ENCODE measurements around the gene TSPEAR. TPM values are rescaled to one million over a fixed set of nuclear protein-coding genes. Genes with fewer than 3 reads are reported as not detected.

The TSPEAR gene
- total RNA-seq, 1 experiment from 2014 or later: not detected

DNA sequence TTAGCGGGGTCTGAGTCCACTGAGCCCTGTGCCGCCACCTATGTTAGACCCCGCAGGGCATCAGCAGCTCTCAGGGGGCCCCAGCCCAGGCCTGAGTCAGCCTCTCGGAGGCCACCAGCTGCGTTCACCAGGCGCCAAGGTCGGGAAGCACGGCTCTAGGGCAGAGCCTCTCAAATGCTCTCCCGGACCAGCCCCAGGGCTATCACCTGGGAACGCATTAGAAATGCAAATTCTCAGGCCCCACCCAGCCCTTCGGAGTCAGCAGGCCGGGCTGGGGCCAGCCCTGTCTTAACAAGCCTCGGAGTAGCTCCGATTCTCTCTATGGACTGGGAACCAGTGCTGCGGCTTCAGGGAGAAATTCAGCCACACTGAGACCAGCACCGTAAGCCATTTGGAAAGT is 37.2 kb upstream of the TSPEAR start:
- DNase-seq (ENCODE audit: low read depth): no peak
- in situ Hi-C loops (cut with HindIII; ENCODE audit: low pct_unique_long_range_greater_than_20kb, low sequenced_read_pairs): no loop called here

DNA sequence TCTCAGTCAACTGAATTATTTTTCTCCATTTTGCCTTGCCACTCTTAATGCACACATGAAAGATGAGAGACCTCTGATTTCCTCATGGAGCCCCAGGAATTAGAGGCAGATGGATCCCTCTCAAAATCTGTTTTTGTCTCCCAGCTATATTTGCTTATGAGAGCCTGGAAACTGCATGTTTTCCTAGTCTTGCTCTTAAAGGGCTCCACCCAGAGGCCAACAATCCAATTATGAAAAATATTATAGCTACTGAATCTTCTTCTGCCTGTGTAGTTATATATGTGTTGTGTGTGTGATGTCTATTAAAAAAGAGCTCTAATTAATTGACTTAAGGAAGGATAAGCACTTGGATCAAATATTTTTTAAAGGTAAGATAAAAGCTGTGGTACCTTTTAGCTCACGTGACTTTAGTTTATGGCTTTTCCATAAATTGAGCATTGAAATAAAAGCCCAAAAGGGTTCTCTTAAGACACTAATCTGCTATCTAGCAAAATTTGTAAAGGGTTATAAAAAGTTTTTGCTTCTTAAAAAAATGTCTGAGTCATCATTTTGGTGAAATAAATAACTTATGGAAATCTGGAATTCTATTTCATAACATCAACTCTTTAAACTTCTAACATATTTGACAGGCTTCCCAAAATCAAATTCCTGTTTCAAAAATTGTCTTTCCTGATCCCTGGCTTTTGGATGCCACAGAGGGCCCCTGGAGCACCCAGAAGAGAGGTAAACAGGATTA is 31.2 kb upstream of the TSPEAR start:
- in situ Hi-C loops (cut with HindIII; ENCODE audit: low pct_unique_long_range_greater_than_20kb, low sequenced_read_pairs): no loop called here

DNA sequence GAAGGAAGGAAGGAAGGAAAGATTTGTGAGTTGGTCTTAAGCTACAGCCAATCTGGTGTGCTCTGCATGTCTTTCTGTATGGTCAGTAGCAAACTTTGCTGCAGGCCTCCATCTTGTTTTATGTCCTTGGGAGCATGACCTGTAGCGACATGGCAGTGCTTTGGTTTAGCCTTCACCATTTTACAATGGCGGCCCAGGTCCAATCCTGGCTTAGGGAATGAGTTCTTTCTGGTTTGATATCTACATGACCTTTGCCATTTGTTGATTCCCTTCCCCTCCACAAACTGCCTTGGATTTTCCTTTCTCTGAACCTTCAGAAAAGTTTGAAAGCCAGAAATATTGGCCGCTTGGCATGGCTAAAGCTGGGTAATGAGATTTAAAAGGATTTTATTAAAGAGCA is 30.5 kb upstream of the TSPEAR start:
- in situ Hi-C loops (cut with HindIII; ENCODE audit: low pct_unique_long_range_greater_than_20kb, low sequenced_read_pairs): no loop called here
- DNase-seq (ENCODE audit: low read depth): no peak

More for the DNA sequence above, 31.2 kb upstream of the TSPEAR start:
- DNase-seq (ENCODE audit: low read depth): no peak

DNA sequence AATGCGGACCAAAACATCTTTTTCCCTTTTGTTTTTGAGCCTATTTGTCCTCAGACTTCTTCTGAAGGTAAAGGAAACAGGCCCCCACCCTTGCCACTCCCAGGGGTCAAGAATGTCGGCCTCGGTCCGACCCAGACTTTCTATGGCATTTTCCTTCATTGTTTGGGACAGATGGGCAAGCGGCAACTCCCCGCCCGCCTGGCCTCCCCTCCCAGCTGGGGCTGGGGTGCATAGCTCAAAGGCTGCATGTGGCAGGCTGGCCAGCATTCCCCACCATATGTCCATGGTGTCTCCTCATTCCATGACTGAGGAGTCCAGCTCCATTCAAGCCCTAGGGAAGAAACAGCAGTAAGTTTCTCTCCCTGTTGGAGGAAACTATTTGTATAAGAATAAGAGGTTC is 29.4 kb upstream of the TSPEAR start:
- in situ Hi-C loops (cut with HindIII; ENCODE audit: low pct_unique_long_range_greater_than_20kb, low sequenced_read_pairs): no loop called here
- no peak for DNase-seq (ENCODE audit: low read depth)

DNA sequence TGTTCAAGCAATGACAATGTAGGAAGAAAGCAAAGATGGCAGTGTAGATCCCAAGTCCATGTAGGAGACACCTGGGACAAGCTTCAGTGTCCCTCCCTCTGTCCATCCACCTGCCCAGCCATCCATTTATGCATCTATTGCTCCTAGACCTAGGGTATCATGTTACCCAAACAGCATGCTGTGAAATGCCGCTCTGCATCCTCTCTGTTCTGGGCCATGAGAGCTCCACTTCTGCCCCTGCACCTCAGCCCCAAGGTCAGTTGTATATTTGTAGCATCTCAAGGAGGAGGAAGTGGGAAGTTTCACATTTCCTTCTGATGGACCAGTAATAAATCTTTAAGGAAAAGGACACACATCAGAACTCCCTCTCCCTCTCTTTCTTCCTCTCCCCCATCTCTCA is 27.9 kb upstream of the TSPEAR start:
- in situ Hi-C loops (cut with HindIII; ENCODE audit: low pct_unique_long_range_greater_than_20kb, low sequenced_read_pairs): no loop called here
- no peak for DNase-seq (ENCODE audit: low read depth)

DNA sequence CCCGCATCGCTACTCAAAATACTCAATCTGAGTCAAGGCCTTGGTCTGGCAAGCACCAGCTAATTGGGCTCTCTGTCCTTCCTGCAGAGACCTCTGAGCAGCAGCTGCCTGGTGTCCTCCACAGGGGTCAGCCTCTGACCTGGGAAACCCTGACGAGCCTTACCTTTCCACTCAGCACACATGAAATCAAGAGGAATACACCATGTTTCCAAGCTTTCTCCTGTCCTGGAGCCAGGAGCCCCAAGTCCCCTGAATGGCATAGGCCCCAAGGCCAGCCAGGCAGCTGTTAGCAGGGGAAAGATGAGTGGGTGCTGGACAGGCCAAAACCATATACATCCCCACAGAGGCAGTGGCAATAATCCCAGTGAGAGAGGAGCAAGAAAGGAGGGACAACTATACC is 27.2 kb upstream of the TSPEAR start:
- in situ Hi-C loops (cut with HindIII; ENCODE audit: low pct_unique_long_range_greater_than_20kb, low sequenced_read_pairs): no loop called here
- DNase-seq (ENCODE audit: low read depth): no peak

DNA sequence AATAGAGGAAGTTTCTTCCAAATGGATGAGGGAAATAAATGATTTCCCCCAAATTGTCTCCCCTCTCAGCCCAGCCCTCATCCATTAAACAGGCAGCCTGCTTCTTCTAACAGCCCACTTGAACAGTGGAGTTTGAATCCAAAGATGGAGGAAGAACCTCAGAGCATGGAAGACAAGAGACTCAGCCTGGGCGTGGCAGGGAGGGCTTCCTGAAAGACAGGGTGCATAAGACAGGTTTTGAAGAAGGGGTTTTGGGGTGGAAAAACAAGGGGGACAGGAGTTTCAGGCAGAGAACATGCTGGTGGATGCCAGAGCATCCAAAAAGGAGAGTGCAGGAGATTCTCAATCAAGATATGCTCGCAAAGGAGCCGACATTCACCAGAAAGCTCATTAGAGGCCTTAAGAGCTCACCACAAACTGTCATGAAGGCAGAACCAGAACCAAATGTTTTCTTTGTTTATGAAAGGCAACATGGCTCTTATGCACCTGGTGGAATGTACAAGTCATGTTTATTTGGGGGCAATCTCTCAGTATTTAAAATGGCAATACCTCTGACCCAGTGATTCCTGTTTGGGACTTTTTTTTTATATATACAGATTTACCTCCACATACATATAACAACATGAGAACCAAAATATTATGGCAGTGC is 26.5 kb upstream of the TSPEAR start:
- DNase-seq (ENCODE audit: low read depth): no peak
- in situ Hi-C loops (cut with HindIII; ENCODE audit: low pct_unique_long_range_greater_than_20kb, low sequenced_read_pairs): no loop called here

DNA sequence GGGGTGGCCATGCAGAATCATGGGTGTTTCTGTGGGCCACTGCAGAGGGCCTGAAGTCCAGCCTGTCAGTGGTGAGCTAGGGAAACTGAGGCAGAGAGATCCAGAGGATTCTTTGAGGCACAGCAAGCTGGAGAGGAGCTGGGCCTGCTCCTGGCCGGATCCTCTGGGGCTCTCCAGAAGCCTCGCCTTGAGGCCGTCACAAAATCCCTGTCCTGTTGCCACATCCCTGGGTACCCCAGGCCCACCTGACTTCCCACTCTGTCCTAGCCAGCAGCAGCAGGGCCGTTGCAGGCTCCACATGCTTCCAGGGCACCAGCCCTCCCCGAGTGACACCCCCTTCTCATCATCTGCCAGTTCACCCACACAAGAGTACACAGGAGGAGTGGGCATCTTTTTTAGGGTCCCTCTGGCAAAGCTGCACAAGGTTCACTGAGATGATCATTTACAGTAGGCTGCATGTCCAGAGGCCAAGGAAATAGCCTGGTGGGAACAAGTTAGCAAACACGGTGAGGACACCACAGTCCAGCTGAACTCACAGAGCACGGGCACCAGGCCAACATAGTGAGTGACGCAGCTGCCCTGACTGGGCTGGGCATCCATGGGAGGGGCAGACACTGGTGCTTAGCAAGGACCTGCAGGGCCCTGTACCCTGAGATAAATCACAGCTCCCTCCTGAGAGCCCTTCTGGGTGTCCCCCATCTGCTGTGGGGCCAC is 25.1 kb upstream of the TSPEAR start:
- in situ Hi-C loops (cut with HindIII; ENCODE audit: low pct_unique_long_range_greater_than_20kb, low sequenced_read_pairs): no loop called here
- peak; percentile 78 for DNase-seq (ENCODE audit: low read depth)

DNA sequence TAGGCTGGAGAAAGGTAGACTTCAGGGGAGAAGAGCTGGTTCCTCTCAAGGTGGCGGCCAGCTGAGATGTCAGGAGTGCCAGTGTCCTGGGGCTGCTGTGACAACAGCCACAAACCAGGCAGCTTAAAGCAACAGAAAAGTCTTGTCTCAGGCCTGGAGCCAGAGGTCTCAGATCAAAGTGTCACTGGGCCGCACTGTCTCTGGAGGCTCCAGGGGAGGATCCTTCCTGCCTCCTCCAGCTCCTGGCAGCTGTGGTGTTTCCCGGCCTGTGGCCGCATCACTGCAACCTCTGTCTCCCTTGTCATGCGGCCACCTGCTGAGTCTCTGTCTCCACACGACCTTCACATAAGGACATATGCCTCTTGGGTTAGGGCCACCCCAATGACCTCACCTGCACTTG is 24.4 kb upstream of the TSPEAR start:
- in situ Hi-C loops (cut with HindIII; ENCODE audit: low pct_unique_long_range_greater_than_20kb, low sequenced_read_pairs): no loop called here
- DNase-seq (ENCODE audit: low read depth): no peak

DNA sequence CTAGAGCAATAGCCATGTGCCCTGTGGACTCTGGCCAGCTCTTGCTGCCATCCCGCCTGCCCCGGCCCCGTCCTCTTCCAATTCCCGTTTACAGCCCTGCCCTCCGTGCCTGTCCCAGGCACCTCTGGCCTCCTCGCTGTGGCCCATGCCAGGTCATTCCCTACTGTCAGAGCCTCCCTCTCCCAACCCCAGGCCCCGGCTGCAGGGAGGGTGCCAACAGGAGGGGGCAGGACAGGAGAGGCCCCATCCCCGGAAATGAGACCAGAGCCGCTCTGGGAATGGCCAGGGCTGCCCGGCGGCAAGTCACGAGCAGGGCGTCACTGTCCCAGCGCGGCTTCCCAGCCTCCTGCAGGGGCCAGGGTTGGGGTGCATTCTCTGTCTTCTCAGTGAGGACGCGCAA is 23.5 kb upstream of the TSPEAR start:
- no peak for DNase-seq (ENCODE audit: low read depth)

DNA sequence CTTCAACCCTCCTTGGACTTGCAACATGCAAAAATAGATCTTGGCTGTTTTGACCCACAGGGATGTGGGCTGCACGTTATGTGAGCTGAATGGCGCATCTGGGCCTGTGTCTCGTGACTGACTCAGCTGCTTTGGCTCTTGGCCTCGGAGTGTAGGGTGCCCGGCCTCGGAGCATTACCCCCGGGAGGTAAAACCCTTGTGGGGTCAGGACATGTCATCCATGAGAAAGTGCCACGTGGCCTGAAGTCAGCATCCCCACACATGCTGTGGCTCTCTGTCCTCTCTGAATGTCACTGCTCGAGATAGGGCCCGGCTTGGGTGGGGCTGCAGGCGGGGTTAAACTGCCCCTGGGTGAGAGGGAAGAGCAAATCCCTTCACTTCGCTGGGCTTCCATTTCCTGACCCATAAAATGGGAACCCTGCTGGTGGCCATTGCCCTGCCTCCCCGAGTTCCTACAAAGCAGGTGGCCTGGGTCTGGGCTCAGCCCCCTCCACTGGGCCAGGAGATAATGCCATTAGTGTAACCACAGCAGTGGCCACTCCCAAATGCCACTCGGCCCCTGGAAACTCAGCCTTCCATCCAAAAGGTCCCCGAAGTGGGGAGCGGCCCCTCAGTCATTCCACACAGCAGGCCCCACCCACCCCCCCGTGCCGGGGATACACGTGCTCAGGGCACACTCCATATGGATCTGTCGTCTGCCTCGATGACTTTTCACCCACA is 22.8 kb upstream of the TSPEAR start:
- no peak for DNase-seq (ENCODE audit: low read depth)
- in situ Hi-C loops (cut with HindIII; ENCODE audit: low pct_unique_long_range_greater_than_20kb, low sequenced_read_pairs): no loop called here

More for the DNA sequence above, 23.5 kb upstream of the TSPEAR start:
- in situ Hi-C loops (cut with HindIII; ENCODE audit: low pct_unique_long_range_greater_than_20kb, low sequenced_read_pairs): no loop called here

DNA sequence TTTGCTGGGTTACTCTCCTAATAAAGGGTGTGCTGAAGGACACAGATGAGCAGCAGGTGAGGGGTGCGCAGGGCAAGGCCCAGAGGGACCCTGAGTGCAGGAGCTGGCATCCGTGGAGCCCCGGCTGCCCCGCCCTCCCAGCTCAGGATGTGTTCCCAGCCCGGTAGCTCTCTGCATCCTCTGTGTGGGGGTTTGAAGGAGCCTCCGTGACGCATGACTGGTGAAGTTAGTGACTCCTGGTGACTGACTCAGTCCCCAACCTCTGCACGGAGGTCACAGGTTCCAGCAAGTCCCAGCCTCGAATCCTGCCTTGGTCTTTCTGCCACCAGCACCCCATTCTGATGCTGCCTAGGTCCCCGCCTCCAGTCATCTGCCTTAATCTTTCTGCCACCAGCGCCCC is 21.6 kb upstream of the TSPEAR start:
- DNase-seq (ENCODE audit: low read depth): peak; percentile 41
- in situ Hi-C loops (cut with HindIII; ENCODE audit: low pct_unique_long_range_greater_than_20kb, low sequenced_read_pairs): no loop called here

DNA sequence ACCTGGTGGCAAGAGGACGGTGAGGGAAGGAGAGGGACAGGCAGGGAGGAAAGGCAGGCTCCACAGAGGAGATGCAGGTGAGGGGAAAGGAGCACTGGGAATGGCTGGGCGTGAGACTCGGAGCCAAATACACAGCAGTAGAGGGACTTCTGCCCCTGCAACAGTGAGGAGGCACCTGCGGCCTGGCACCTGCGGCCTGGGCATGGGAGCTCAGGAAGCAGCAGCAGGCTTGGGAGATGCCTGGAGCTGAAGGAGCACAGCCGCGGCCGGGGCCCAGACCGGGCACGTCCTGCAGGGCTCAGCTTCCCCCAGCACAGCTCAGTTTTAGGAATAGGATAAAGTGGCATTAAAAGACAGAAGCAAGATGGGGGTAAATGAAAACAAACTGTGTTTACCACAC is 20.9 kb upstream of the TSPEAR start:
- no peak for DNase-seq (ENCODE audit: low read depth)
- in situ Hi-C loops (cut with HindIII; ENCODE audit: low pct_unique_long_range_greater_than_20kb, low sequenced_read_pairs): no loop called here

DNA sequence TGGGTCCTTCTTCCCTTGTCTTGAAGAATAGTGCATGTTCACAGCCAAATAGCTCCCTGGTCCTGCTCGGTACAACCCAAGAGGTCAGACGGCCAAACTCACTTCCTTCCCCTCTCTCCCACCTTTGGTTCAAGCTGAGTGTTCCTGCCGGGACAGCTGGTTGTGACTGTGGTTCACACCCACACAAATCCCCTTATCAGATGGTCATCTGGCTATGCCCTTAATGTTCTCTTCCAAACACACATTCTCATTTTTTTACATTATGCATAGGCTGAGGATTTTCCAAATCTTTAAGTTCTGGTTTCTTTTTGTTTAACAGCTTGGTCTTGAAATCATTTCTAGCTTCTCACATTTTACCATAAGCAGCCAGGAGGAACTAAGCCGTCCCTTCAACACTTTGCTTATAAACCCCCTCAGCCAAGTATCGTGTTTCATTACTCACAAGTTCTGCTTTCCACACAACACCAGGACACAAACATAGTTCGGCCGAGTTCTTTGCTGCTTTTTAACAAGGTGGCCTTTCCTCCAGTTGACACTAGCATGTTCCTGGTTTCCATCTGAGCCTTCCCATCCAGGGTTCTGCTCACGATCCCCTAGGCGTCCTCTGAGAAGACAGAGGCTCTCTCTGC is 19.7 kb upstream of the TSPEAR start:
- no peak for DNase-seq (ENCODE audit: low read depth)
- in situ Hi-C loops (cut with HindIII; ENCODE audit: low pct_unique_long_range_greater_than_20kb, low sequenced_read_pairs): no loop called here

DNA sequence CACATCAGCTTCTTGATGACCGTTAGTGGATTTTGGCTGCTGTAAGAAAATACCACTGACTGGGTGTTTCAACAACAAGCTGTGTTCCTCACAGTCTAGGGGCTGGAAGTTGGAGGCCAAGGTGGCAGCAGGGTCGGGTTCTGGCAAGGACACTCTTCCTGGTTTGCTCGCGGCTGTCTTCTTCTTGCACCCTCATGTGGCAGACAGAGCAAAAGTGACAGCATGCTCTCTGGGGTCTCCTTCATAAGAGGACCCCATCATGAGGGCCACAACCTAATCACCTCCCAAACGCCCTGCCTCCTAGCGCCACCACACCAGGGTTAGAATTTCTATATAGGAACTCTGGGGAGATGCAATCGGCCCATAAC is 18.6 kb upstream of the TSPEAR start:
- in situ Hi-C loops (cut with HindIII; ENCODE audit: low pct_unique_long_range_greater_than_20kb, low sequenced_read_pairs): no loop called here
- DNase-seq (ENCODE audit: low read depth): no peak

DNA sequence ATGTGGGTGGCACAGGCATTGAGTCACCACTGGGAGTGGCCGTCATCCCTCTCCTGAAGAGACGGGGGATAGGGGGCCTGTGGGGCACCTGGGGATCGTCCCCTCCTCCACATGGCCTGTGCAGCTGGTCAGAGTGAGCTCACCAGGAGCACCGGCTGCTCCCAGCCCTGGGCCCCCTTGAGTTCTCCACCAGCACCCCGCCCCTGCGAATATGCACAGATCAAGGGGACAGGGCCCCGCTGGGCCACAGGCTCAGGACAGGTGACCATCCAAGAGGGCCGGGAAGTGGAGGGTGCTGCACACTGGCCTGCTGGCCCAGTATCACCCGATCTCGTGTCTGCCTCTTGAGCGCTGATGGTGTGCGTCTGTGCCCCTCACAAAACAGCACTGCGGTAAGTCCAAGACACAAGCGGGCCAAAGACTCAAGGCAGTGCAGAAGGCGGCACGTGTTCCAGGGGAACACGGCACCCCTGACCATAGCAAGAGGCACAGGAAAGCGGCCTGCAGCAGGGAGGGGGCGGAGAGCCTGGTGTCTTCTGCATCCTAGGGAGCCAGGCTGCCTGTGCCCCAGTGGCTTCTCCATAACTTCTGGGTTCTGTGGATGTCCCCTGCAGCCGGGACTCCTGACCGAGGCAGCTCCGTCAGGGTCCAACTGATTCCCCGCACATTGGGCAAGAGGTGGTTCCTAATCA is 18.1 kb upstream of the TSPEAR start:
- DNase-seq (ENCODE audit: low read depth): no peak
- in situ Hi-C loops (cut with HindIII; ENCODE audit: low pct_unique_long_range_greater_than_20kb, low sequenced_read_pairs): no loop called here

DNA sequence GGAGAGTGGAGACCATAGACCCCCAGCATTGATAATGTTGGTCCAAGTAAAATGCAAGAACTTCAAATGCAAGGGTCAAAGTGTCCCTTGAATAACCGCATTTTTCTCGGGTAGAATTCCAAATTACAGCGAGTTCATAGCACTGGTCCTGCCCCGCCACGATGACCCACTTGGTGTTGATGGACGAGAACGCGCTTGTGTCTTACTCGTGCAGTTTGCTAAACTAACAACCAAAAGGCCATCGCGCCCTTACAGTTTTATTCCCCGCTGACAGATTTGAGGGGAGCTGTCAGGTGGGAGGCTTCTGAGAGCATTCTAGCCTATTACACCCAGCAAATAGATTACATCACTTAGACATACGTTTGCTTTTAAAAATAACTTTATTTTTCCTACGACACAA is 17.3 kb upstream of the TSPEAR start:
- no peak for DNase-seq (ENCODE audit: low read depth)
- in situ Hi-C loops (cut with HindIII; ENCODE audit: low pct_unique_long_range_greater_than_20kb, low sequenced_read_pairs): no loop called here

DNA sequence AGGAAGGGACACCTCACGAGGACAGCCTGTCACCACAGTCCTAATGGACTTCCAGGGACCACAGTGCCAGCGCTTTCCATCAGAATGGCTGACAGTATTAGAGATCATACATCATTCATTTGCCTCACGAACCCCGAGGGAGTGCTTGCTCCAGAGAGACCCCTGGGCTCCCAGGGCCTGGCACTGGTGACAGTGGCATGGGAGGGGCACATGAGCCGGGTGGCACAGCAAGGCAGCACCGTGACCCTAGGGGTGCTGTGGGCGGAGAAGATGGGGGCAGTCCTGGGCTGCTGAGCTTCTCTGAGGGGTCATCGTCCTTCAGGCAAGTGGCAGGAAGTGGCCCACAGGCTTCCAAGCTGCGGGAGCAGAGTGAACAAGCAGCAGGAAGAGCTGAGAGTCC is 16.4 kb upstream of the TSPEAR start:
- in situ Hi-C loops (cut with HindIII; ENCODE audit: low pct_unique_long_range_greater_than_20kb, low sequenced_read_pairs): no loop called here
- DNase-seq (ENCODE audit: low read depth): no peak
